H9 (cell line): ENCODE results near the gene RARB. TPM values are rescaled to one million over a fixed set of nuclear protein-coding genes. Genes with fewer than 3 reads are reported as not detected.

Experiments
- DNase-seq: peaks from one replicate; pipeline ENCODE4 v3.0.0-alpha.2; 2017
- H2AFZ ChIP-seq: one replicate; pipeline ENCODE4 v1.6.1; 2013; ENCODE audit warnings: mild to moderate bottlenecking, low read length, control low read depth, moderate library complexity
- H2AK5ac ChIP-seq: 2 replicates; pipeline ENCODE4 v1.6.1; 2013; ENCODE audit warnings: low read length, control low read depth, mixed read lengths; ENCODE audit not compliant: insufficient read length
- H2BK120ac ChIP-seq: one replicate; pipeline ENCODE4 v1.6.1; 2013; ENCODE audit warnings: low read depth, mild to moderate bottlenecking, low read length, control low read depth, inconsistent platforms; ENCODE audit not compliant: poor library complexity, severe bottlenecking
- H2BK12ac ChIP-seq: 2 replicates; pipeline ENCODE4 v1.6.1; 2013; ENCODE audit warnings: low read length, control low read depth, mixed read lengths, low read depth; ENCODE audit not compliant: insufficient read length
- H2BK15ac ChIP-seq: 2 replicates; pipeline ENCODE4 v1.6.1; 2013; ENCODE audit warnings: low read depth, low read length, control low read depth
- H2BK20ac ChIP-seq: one replicate; pipeline ENCODE4 v1.6.1; 2013; ENCODE audit warnings: low read depth, mild to moderate bottlenecking, low read length, control low read depth, inconsistent platforms; ENCODE audit not compliant: poor library complexity, severe bottlenecking
- H2BK5ac ChIP-seq: 2 replicates; pipeline ENCODE4 v1.6.1; 2013; ENCODE audit warnings: low read length, control low read depth, mixed read lengths; ENCODE audit not compliant: insufficient read length
- H3K14ac ChIP-seq: 2 replicates; pipeline ENCODE4 v1.6.1; 2013; ENCODE audit warnings: low read length, control low read depth; ENCODE audit not compliant: insufficient read depth
- H3K18ac ChIP-seq: 2 replicates; pipeline ENCODE4 v1.6.1; 2013; ENCODE audit warnings: low read depth, mild to moderate bottlenecking, mixed read lengths, low read length, control low read depth; ENCODE audit not compliant: insufficient read length
- H3K23ac ChIP-seq: 2 replicates; pipeline ENCODE4 v1.6.1; 2013; ENCODE audit warnings: low read length, control low read depth, mixed read lengths, low read depth; ENCODE audit not compliant: insufficient read length
- H3K23me2 ChIP-seq: 2 replicates; pipeline ENCODE4 v1.6.1; 2013; ENCODE audit warnings: low read depth, mild to moderate bottlenecking, mixed read lengths, low read length, control low read depth; ENCODE audit not compliant: insufficient read length, poor library complexity, severe bottlenecking
- H3K27ac ChIP-seq: 2 replicates; pipeline ENCODE4 v1.5.1; 2013; ENCODE audit warnings: low read length, control low read depth, mixed read lengths, low read depth; ENCODE audit not compliant: insufficient read length
- H3K27me3 ChIP-seq: 2 replicates; pipeline ENCODE4 v1.6.1; 2013; ENCODE audit warnings: low read length, control low read depth, inconsistent platforms; ENCODE audit not compliant: insufficient read depth
- H3K4ac ChIP-seq: 2 replicates; pipeline ENCODE4 v1.6.1; 2013; ENCODE audit warnings: low read depth, mild to moderate bottlenecking, control low read depth, inconsistent platforms, low read length, moderate library complexity
- H3K4me1 ChIP-seq: 2 replicates; pipeline ENCODE4 v1.6.1; 2013; ENCODE audit warnings: low read length, control low read depth, inconsistent platforms; ENCODE audit not compliant: insufficient read depth
- H3K4me2 ChIP-seq: 2 replicates; pipeline ENCODE4 v1.6.1; 2013; ENCODE audit warnings: low read length, control low read depth, mixed read lengths; ENCODE audit not compliant: insufficient read length, insufficient read depth
- H3K56ac ChIP-seq: 2 replicates; pipeline ENCODE4 v1.6.1; 2013; ENCODE audit warnings: low read depth, mild to moderate bottlenecking, mixed read lengths, low read length, control low read depth; ENCODE audit not compliant: insufficient read length
- H3K79me1 ChIP-seq: 2 replicates; pipeline ENCODE4 v1.6.1; 2013; ENCODE audit warnings: low read depth, mild to moderate bottlenecking, moderate library complexity, low read length, control low read depth, inconsistent platforms; ENCODE audit not compliant: insufficient read depth, poor library complexity, severe bottlenecking
- H3K79me2 ChIP-seq: 2 replicates; pipeline ENCODE4 v1.6.1; 2013; ENCODE audit warnings: low read length, control low read depth, inconsistent platforms; ENCODE audit not compliant: insufficient read depth
- H3K9ac ChIP-seq: 2 replicates; pipeline ENCODE4 v1.6.1; 2013; ENCODE audit warnings: low read length, control low read depth, mixed read lengths; ENCODE audit not compliant: insufficient read length; ENCODE audit errors: extremely low read depth
- H3K9me3 ChIP-seq: one replicate; pipeline ENCODE4 v1.6.1; 2013; ENCODE audit warnings: low read depth, low read length, inconsistent platforms; ENCODE audit not compliant: control insufficient read depth
- H3T11ph ChIP-seq: one replicate; pipeline ENCODE4 v1.6.1; 2013; ENCODE audit warnings: mild to moderate bottlenecking, low read length, control low read depth, inconsistent platforms
- H4K20me1 ChIP-seq: one replicate; pipeline ENCODE4 v1.6.1; 2013; ENCODE audit not compliant: control insufficient read depth, insufficient read length, insufficient read depth
- H4K5ac ChIP-seq: 2 replicates; pipeline ENCODE4 v1.6.1; 2013; ENCODE audit warnings: low read depth, mild to moderate bottlenecking, mixed read lengths, low read length, control low read depth; ENCODE audit not compliant: insufficient read length
- H4K8ac ChIP-seq: replicated peaks from 2 replicates; pipeline ENCODE4 v1.6.1; 2013; ENCODE audit warnings: low read length, control low read depth, mixed read lengths, low read depth; ENCODE audit not compliant: insufficient read length
- H4K91ac ChIP-seq: 2 replicates; pipeline ENCODE4 v1.6.1; 2013; ENCODE audit warnings: low read depth, mild to moderate bottlenecking, moderate library complexity, mixed read lengths, low read length, control low read depth; ENCODE audit not compliant: insufficient read length
- H3K27ac Mint-ChIP-seq, 3 experiments: 2 replicates in 2 of 3; 3 replicates in 1 of 3; pipeline ENCODE4 v1.8.0; 2020 to 2021; ENCODE audit warnings: mixed read lengths in 3 of 3, mild to moderate bottlenecking in 1 of 3, moderate library complexity in 1 of 3
- H3K27me3 Mint-ChIP-seq: 2 replicates; pipeline ENCODE4 v1.8.0; 2021; ENCODE audit warnings: low read depth, mild to moderate bottlenecking, moderate library complexity, mixed read lengths
- H3K36me3 Mint-ChIP-seq, 3 experiments: 2 replicates in 2 of 3; 3 replicates in 1 of 3; pipeline ENCODE4 v1.8.0; 2020 to 2021; ENCODE audit warnings: low read depth in 3 of 3, mixed read lengths in 3 of 3; ENCODE audit not compliant: insufficient read depth in 1 of 3
- H3K4me1 Mint-ChIP-seq, 2 experiments: 2 replicates each; pipeline ENCODE4 v1.8.0; 2020; ENCODE audit warnings: mixed read lengths in 2 of 2
- H3K4me3 Mint-ChIP-seq, 2 experiments: 2 replicates in 1 of 2; 3 replicates in 1 of 2; pipeline ENCODE4 v1.8.0; 2020 to 2021; ENCODE audit warnings: mild to moderate bottlenecking in 2 of 2, mixed read lengths in 2 of 2, moderate library complexity in 1 of 2
- H3K9me3 Mint-ChIP-seq, 2 experiments: 2 replicates in 1 of 2; 3 replicates in 1 of 2; pipeline ENCODE4 v1.8.0; 2020; ENCODE audit warnings: mild to moderate bottlenecking in 2 of 2, mixed read lengths in 2 of 2, moderate library complexity in 1 of 2
- CTCF ChIP-seq: fragments of 200-600 bp; sonication (generic); conservative IDR thresholded peaks from 3 replicates; pipeline ENCODE4 v1.8.0; 2021; ENCODE audit warnings: antibody characterized with exemption, mild to moderate bottlenecking
- total RNA-seq: library from RNA; stranded (reverse); gene quantifications from 2 replicates; pipeline ENCODE4 v1.2.1, GENCODE V29; 2021

The RARB gene
- total RNA-seq, 1 experiment from 2014 or later, result 0.22 TPM

- no peak overlapping the region for H4K5ac ChIP-seq
- no peaks in the 10 kb centered on the region for H3K23me2 ChIP-seq
- H2BK120ac ChIP-seq, result no peak overlapping the region
- no peak overlapping the region for H4K8ac ChIP-seq
- H4K91ac ChIP-seq, result no peak overlapping the region
- no peak overlapping the region for H3K9ac ChIP-seq
- no peak overlapping the region for H2AFZ ChIP-seq
- H3K9me3 Mint-ChIP-seq, result no peaks in the 10 kb centered on the region
- no peak overlapping the region for H3K56ac ChIP-seq
- no peak overlapping the region for H3K27ac Mint-ChIP-seq
- no peaks in the 10 kb centered on the region for H3K27me3 ChIP-seq
- no peak overlapping the region for H3T11ph ChIP-seq
- H3K4me1 ChIP-seq, result no peaks in the 10 kb centered on the region
- H3K27me3 Mint-ChIP-seq, result no peaks in the 10 kb centered on the region
- H4K20me1 ChIP-seq, result no peaks in the 10 kb centered on the region
- H2BK12ac ChIP-seq, result no peak overlapping the region
- no peak overlapping the region for H2BK15ac ChIP-seq
- no peaks in the 10 kb centered on the region for H3K4me1 Mint-ChIP-seq
- DNase-seq, result no peak
- H3K4ac ChIP-seq, result no peak overlapping the region
- H3K9me3 ChIP-seq, result no peaks in the 10 kb centered on the region
- no peak overlapping the region for H3K4me2 ChIP-seq
- H3K27ac ChIP-seq, result no peak overlapping the region
- no peak overlapping the region for H2BK5ac ChIP-seq
- no peak overlapping the region for H3K23ac ChIP-seq
- no peaks in the 10 kb centered on the region for H3K79me1 ChIP-seq
- H3K79me2 ChIP-seq, result no peaks in the 10 kb centered on the region
- H3K36me3 Mint-ChIP-seq, result peaks cover 23 to 69% (median 65%) of the 10 kb centered on the region in 3 experiments
- H3K14ac ChIP-seq, result no peak overlapping the region
- H2BK20ac ChIP-seq, result no peak overlapping the region
- H2AK5ac ChIP-seq, result no peak overlapping the region
- TF ChIP-seq CTCF, result no peak
- no peak overlapping the region for H3K4me3 Mint-ChIP-seq
- no peak overlapping the region for H3K18ac ChIP-seq
Observed at GRCh38 chr3:25619382-25619781, 191.3 kb downstream of the RARB start.
